Thyroid gland (tissue), 4 donors: ENCODE data around the gene SLC24A3.

Source experiments
- CTCF ChIP-seq, 6 experiments: fragments of 200-600 bp in 3 of 6; fragments of 450-650 bp in 3 of 6; sonication (generic) in 3 of 6; IDR thresholded peaks; one replicate each; pipeline ENCODE4 v1.5.1; 2016 to 2019; ENCODE audit warnings: antibody characterized with exemption in 6 of 6, mild to moderate bottlenecking in 2 of 6, inconsistent platforms in 1 of 6, moderate library complexity in 1 of 6
- POLR2A ChIP-seq, 2 donors: fragments of 450-650 bp; IDR thresholded peaks; one replicate each; pipeline ENCODE4 v1.6.1; 2017; ENCODE audit warnings: antibody characterized with exemption in 2 of 2, mild to moderate bottlenecking in 2 of 2, moderate library complexity in 1 of 2

DNA sequence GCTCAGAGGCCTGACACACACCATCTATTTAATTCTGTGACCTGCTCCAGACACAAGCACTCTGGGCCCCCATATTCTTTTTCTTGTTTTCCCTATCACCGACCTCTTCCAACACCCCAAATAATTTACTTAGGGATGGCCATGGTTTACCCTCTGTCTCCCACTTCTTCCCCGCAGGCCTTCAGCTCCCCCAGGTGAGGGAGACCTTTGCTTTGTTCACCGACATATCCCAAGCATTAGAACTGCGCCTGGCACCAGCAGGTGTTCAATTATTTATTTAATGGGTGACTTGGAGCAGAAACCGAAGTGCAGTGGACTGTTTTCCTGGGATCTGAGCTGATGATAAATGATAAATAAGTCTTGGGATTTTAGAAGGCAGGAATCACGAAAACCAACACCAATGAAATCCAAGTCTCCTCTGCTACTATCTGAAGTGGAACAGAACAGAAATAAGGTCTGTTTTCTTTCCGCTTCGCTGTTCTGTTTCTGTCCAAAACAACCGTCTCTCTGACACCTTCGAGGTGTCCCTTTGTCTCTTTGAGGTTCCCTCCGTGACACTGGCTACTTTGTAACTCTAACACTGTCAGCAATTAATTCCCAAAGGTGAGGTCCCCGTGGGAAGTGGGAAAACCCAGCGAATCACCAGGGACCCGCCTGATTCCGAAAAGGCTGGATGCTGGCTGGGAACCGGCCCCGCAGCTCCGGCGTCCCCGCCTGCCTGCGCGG, 544.5 kb downstream of the SLC24A3 start:
- TF ChIP-seq CTCF (IDR thresholded peaks at IDR 0.05), result peak in 1 of 6 experiments; percentile 9
- TF ChIP-seq POLR2A (IDR thresholded peaks at IDR 0.05), result no peak
